ENCODE data around the gene KPNA6. TPM values are rescaled to one million over a fixed set of nuclear protein-coding genes. Genes with fewer than 3 reads are reported as not detected.
"Not testable (repeated sequence)": the region's sequence is repeated elsewhere in the genome, so short reads cannot be mapped to it uniquely, and the experiment has no call there.

The KPNA6 gene
- total RNA-seq, 2 donors from 2014 or later: 61.8 to 77.1 TPM

DNA sequence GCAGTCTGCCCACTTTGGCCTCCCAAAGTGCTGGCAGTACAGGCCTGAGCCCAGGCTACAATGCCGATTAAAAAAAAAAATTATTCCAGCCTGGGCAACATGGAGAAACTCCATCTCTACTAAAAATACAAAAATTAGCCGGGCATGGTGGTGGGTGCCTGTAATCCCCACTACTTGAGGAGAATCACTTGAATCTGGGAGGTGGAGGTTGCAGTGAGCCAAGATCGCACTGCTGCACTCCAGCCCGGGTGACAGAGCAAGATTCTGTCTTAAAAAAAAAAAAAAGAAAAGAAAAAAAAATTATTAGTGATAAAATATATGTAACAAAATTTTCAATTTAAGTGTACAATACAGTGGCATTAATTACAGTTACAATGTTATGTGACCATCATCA, 35.4 kb downstream of the KPNA6 start:
- H3K27me3 Mint-ChIP-seq; H3K27ac Mint-ChIP-seq; H3K4me3 Mint-ChIP-seq; H3K9me3 Mint-ChIP-seq; ATAC-seq (replicated peaks): not testable (repeated sequence)
- H3K4me1 Mint-ChIP-seq: peaks cover 28% of the 10 kb centered on the region
- H3K36me3 Mint-ChIP-seq (ENCODE audit: low read depth): peaks cover 29% of the 10 kb centered on the region

GRCh38 chr1:32144033-32144432, 36.2 kb downstream of the KPNA6 start:
- H3K9me3 Mint-ChIP-seq: no peaks in the 10 kb centered on the region
- H3K4me3 Mint-ChIP-seq: peak overlapping the region; percentile 68
- H3K27me3 Mint-ChIP-seq: no peaks in the 10 kb centered on the region
- no peak for ATAC-seq (replicated peaks)
- H3K4me1 Mint-ChIP-seq: peaks cover 23% of the 10 kb centered on the region
- no peak overlapping the region for H3K27ac Mint-ChIP-seq
- H3K36me3 Mint-ChIP-seq (ENCODE audit: low read depth): peaks cover 36% of the 10 kb centered on the region

DNA sequence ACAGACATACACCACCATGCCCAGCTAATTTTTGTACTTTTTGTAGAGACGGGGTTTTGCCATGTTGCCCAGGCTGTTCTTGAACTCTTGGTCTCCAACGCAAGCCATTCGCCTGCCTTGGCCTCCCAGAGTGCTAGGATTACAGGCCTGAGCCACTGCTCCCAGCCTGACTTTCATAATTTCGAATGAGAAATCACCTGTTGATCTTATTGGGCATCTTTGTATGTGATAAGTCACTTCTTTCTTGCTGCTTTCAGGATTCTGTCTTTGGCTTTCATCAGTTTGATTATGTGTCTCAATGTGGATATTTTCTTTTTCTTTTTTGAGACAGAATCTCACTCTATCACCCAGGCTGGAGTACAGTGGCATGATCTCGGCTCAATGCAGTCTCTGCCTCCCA, 39.9 kb downstream of the KPNA6 start:
- not testable (repeated sequence) for H3K4me3 Mint-ChIP-seq; H3K4me1 Mint-ChIP-seq; H3K27ac Mint-ChIP-seq; ATAC-seq (replicated peaks); H3K9me3 Mint-ChIP-seq; H3K27me3 Mint-ChIP-seq
- peaks cover 34% of the 10 kb centered on the region for H3K36me3 Mint-ChIP-seq (ENCODE audit: low read depth)

DNA sequence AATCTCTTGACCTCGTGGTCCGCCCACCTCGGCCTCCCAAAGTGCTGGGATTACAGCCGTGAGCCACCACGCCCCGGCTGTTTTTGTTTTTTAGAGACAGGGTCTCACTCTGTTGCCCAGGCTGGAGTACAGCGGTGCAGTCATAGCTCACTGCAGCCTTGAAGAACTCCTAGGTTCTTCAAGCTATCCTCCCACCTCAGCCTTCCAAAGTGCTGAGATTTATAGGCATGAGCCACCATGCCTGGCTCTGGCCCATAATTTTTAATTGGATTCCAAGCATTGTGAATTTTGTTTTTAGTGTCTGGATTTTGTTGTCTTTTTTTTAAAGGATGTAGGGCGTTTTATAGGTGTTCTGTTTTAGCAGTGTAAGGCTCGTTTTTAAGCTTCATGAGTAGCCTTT, 43.0 kb downstream of the KPNA6 start:
- ATAC-seq (replicated peaks): no peak
- H3K9me3 Mint-ChIP-seq: no peaks in the 10 kb centered on the region
- peaks cover 48% of the 10 kb centered on the region for H3K36me3 Mint-ChIP-seq (ENCODE audit: low read depth)
- no peaks in the 10 kb centered on the region for H3K27me3 Mint-ChIP-seq
- peaks cover under 1% of the 10 kb centered on the region for H3K4me1 Mint-ChIP-seq
- H3K27ac Mint-ChIP-seq: peak overlapping the region; percentile 28
- no peak overlapping the region for H3K4me3 Mint-ChIP-seq

DNA sequence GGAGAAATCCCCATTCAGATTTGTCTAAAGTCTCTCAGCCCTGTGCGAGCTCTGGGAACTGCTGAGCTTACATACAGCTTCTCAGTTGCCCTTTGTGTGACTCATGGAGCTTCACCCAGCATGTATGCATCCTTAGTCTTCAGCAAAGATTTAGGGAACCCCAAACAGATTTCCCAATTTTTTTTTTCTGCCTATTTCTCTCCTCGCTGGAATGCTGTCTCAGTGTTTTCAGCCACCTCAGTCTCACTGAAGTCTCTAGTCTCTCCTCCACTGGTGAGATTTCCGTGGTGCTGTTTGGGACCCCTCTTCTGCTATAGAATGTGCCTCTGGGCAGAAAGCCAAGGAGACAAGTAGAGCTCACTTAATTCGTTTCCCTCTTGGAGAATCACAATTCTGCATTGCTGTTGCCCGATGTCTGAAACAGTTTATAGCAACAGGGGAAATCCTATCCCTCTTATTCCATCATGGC, 43.5 kb downstream of the KPNA6 start:
- Mint-ChIP-seq H3K4me1 (peaks cover 5% of the 10 kb centered on the region), H3K27me3 (no peaks in the 10 kb centered on the region), H3K4me3 (no peak overlapping the region), H3K27ac (peak overlapping the region; percentile 28), H3K9me3 (no peaks in the 10 kb centered on the region), H3K36me3 (ENCODE audit: low read depth) (peaks cover 53% of the 10 kb centered on the region)
- no peak for ATAC-seq (replicated peaks)

DNA sequence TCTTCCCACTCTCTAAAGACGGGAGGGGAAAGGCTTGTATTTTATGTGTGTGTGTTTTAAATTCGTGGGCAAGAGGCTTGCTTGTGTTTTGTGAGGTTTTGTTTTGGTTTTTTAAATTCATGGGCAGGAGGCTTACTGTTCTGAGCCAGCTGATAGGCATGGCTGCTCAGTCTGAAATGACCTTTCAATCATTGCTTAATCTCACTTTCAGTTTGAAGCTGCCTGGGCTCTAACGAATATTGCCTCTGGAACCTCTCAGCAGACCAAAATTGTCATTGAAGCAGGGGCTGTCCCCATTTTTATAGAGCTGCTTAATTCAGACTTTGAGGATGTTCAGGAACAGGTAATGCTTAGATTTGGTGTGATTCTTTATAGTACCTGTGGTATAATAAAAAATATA, 51.3 kb downstream of the KPNA6 start:
- Mint-ChIP-seq H3K4me1 (peaks cover 5% of the 10 kb centered on the region), H3K36me3 (ENCODE audit: low read depth) (peaks cover 98% of the 10 kb centered on the region), H3K27ac (peak overlapping the region; percentile 10), H3K4me3 (no peak overlapping the region), H3K9me3 (no peaks in the 10 kb centered on the region), H3K27me3 (no peaks in the 10 kb centered on the region)
- peak; percentile 43 for ATAC-seq (replicated peaks)

DNA sequence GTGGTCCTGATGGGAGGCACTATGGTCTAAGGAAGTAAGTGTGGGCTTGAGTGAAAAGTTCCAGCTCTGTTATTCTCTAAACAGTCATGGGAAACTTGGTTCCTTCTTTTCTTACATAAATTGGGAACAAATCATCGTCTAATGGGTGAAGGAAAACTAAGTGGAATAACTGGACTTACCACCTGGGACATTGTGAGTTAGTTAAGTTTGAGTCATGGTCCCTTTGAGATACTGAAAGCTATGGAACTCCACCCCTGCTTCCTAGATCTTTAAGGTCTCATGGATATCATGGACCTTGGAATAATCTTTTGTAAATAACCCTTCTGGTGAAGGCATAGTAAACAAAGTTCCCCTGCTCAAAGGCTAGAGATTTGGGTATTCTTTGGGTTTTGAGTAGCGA, 55.5 kb downstream of the KPNA6 start:
- Mint-ChIP-seq H3K4me1 (no peaks in the 10 kb centered on the region), H3K4me3 (no peak overlapping the region), H3K27ac (no peak overlapping the region), H3K9me3 (no peaks in the 10 kb centered on the region), H3K27me3 (no peaks in the 10 kb centered on the region), H3K36me3 (ENCODE audit: low read depth) (peaks cover 99% of the 10 kb centered on the region)
- no peak for ATAC-seq (replicated peaks)

DNA sequence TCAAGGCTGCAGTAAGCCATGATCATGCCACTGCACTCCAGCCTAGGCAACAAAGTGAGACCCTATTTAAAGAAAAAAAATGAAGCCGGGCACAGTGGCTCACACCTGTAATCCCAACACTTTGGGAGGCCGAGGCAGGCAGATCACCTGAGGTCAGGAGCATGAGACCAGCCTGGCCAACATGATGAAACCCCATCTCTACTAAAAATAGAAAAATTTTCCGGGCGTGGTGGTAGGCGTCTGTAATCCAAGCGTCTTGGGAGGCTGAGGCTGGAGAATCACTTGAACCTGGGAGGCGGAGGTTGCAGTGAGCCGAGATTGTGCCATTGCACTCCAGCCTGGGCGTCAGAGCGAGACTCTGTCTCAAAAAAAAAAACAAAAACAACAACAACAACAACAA, 57.8 kb downstream of the KPNA6 start:
- peaks cover 97% of the 10 kb centered on the region for H3K36me3 Mint-ChIP-seq (ENCODE audit: low read depth)
- not testable (repeated sequence) for H3K27ac Mint-ChIP-seq; H3K4me3 Mint-ChIP-seq; H3K27me3 Mint-ChIP-seq; H3K4me1 Mint-ChIP-seq; H3K9me3 Mint-ChIP-seq; ATAC-seq (replicated peaks)

DNA sequence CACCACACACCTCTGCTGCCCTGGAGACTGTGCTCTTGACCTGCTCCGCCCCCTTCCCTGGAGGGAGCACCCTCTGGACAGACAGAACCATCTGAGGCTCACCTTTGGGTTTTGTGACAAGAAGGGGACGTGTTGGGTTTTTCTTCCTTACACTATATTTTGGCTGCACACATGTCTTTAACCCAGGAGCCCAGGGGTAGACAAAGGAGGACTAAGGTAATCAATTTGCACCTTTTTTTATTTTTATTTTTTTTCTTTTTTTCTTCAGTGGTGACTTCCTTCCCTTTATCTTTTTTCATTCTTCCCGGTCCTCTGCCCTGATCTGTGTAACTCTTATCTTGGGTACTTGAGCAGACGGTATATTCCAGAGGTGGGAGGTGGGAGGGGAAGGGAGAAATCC, 63.1 kb downstream of the KPNA6 start:
- H3K9me3 Mint-ChIP-seq: no peaks in the 10 kb centered on the region
- no peak for ATAC-seq (replicated peaks)
- H3K4me3 Mint-ChIP-seq: no peak overlapping the region
- peaks cover 79% of the 10 kb centered on the region for H3K36me3 Mint-ChIP-seq (ENCODE audit: low read depth)
- H3K4me1 Mint-ChIP-seq: peaks cover 11% of the 10 kb centered on the region
- H3K27me3 Mint-ChIP-seq: no peaks in the 10 kb centered on the region
- peak overlapping the region; percentile 46 for H3K27ac Mint-ChIP-seq

- H3K4me1 Mint-ChIP-seq: peaks cover 11% of the 10 kb centered on the region
- ATAC-seq (replicated peaks): no peak
- H3K27me3 Mint-ChIP-seq: no peaks in the 10 kb centered on the region
- peak overlapping the region; percentile 66 for H3K27ac Mint-ChIP-seq
- no peaks in the 10 kb centered on the region for H3K9me3 Mint-ChIP-seq
- H3K36me3 Mint-ChIP-seq (ENCODE audit: low read depth): peaks cover 63% of the 10 kb centered on the region
- no peak overlapping the region for H3K4me3 Mint-ChIP-seq
Observed at GRCh38 chr1:32172621-32173245, 64.9 kb downstream of the KPNA6 start.

GRCh38 chr1:32178380-32179192, 70.7 kb downstream of the KPNA6 start:
- Mint-ChIP-seq H3K36me3 (ENCODE audit: low read depth) (peaks cover 54% of the 10 kb centered on the region), H3K9me3 (no peaks in the 10 kb centered on the region), H3K27ac (peak overlapping the region; percentile 97), H3K4me1 (peaks cover 15% of the 10 kb centered on the region), H3K27me3 (no peaks in the 10 kb centered on the region), H3K4me3 (peak overlapping the region; percentile 96)
- peak; percentile 18 for ATAC-seq (replicated peaks)

GRCh38 chr1:32179193-32179442, 71.3 kb downstream of the KPNA6 start:
- no peak for ATAC-seq (replicated peaks)
- Mint-ChIP-seq H3K4me3 (peak overlapping the region; percentile 96), H3K27me3 (no peaks in the 10 kb centered on the region), H3K36me3 (ENCODE audit: low read depth) (peaks cover 58% of the 10 kb centered on the region), H3K27ac (peak overlapping the region; percentile 97), H3K9me3 (no peaks in the 10 kb centered on the region), H3K4me1 (peaks cover 17% of the 10 kb centered on the region)

DNA sequence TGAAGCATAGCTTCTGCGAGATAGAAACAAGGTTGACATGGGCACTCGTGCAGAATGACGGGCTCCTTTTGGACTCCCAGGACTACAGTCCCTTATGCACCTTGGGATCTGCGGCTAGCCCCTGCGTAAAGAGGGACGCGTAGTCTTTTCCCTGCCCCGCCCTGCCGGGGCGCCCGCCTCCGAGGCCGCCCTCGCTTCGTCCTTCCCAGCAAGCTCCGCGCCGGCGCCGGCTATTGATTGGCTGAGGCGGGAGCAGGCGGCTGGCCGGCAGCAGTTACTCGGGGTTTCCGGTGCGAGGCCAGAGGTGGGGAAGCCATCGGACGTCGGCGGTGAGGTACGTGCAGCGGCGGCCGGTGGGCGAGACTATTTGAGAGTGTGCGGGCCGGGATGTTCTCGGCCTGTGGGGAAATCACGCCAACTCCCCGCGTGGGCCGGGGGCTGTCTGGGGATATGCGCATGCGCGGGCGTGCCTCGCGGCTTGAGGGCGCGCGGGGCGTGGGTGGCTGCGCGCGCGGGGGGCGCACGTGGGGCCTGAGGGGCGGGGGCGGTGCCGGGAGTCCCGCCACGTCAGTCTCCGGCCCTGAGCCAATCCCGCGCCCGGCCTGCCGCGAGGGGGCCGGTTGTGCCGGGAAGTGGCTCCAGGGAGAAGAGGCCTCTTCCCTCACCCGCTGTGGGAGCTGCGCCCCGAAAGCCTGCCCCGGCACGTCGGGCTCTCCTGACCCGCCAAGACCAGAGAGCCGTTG, 71.8 kb downstream of the KPNA6 start, which contains the start of gene TXLNA:
Gene TXLNA (plus strand): TSS at position 233 of the 743 bp plus-strand sequence. CDS start 671 bp downstream, outside the sequence.
- no peaks in the 10 kb centered on the region for H3K27me3 Mint-ChIP-seq
- H3K27ac Mint-ChIP-seq: peak within 1 kb of the TSS; percentile 97
- H3K4me3 Mint-ChIP-seq: peak within 1 kb of the TSS; percentile 96
- ATAC-seq (replicated peaks): peak; percentile 90
- H3K4me1 Mint-ChIP-seq: peaks cover 17% of the 10 kb centered on the region
- H3K36me3 Mint-ChIP-seq (ENCODE audit: low read depth): peaks cover 58% of the 10 kb centered on the region
- H3K9me3 Mint-ChIP-seq: no peaks in the 10 kb centered on the region

DNA sequence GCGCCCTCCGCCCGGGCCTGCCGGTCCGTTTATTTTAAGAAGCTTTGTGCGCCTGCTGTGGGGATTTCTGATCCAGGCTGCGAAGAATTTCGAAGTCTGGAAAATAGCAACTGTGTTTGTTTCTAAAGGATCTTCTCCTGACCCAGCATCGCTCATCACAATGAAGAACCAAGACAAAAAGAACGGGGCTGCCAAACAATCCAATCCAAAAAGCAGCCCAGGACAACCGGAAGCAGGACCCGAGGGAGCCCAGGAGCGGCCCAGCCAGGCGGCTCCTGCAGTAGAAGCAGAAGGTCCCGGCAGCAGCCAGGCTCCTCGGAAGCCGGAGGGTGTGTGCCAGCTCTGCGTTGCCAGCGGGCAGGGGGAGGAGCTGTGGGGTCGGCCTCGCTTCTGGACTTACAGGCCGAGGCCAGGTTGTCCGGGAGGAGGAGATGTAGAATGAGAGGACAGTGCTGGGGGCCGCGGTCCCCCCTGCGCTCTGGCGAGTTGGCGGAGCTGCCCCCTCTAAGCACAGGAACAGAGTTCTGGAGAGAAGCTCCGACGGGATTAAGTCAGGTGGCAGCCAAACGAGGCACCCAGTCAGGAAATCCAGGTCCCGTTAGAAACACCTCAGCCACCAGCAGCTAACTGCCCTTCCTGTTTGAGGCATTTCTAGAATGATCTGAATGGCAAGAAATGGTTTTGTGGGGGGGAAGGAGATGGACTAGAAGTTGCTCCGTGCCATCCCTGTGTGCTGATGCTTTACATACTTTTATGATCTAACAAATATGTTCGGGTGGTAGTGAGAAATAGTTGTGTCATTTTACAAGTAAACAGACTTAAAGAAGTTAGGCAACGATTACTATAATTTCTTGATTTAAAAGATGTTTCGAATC, 72.6 kb downstream of the KPNA6 start:
- Mint-ChIP-seq H3K27ac (peak overlapping the region; percentile 97), H3K4me3 (peak overlapping the region; percentile 96), H3K4me1 (peaks cover 22% of the 10 kb centered on the region), H3K27me3 (no peaks in the 10 kb centered on the region), H3K9me3 (no peaks in the 10 kb centered on the region), H3K36me3 (ENCODE audit: low read depth) (peaks cover 65% of the 10 kb centered on the region)
- peak; percentile 27 for ATAC-seq (replicated peaks)
